ENCODE measurements around the gene CKAP2L. TPM values are rescaled to one million over a fixed set of nuclear protein-coding genes. Genes with fewer than 3 reads are reported as not detected.

The CKAP2L gene
- total RNA-seq, 3 donors from 2014 or later (not counting 1 experiment from before 2014, with no cell fraction given) = 1.2 to 3.4 (median 1.2) TPM

DNA sequence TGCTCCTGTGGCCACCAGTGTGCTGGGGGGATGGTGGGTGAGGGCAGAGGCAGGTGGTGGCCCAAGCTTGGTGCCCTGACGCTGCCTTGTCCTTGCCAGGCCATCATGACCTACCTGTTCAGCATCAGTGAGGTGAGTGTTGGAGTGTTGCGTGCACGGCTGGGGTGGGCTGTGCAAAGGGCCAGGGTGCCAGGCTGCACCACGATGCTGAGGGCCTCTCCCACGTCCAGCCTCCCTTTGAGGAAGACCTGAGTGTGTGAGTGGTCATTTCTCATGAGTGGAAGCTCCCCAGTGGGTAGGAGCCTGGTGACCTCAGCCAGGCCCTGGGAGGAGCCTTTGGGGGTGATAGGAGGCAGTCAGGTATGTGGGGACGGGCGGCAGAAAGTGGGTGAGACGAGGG is 40.4 kb downstream of the CKAP2L start:
- Mint-ChIP-seq H3K4me3 (no peak overlapping the region), H3K27ac (no peak overlapping the region), H3K36me3 (no peaks in the 10 kb centered on the region), H3K9me3 (no peaks in the 10 kb centered on the region), H3K4me1 (peaks cover 9 to 21% of the 10 kb centered on the region in 2 donors), H3K27me3 (ENCODE audit: low read depth in 2 of 2) (peaks cover 0 to 3% of the 10 kb centered on the region in 2 donors)
- DNase-seq (no peak), ATAC-seq (no peak)
- no peaks in the 10 kb centered on the region for H3K9me3 ChIP-seq (ENCODE audit: control insufficient read depth, insufficient read depth, low read length)
- H3K27me3 ChIP-seq (ENCODE audit: control insufficient read depth, insufficient read depth, low read length) = no peaks in the 10 kb centered on the region
- TF ChIP-seq, protein P1, sequence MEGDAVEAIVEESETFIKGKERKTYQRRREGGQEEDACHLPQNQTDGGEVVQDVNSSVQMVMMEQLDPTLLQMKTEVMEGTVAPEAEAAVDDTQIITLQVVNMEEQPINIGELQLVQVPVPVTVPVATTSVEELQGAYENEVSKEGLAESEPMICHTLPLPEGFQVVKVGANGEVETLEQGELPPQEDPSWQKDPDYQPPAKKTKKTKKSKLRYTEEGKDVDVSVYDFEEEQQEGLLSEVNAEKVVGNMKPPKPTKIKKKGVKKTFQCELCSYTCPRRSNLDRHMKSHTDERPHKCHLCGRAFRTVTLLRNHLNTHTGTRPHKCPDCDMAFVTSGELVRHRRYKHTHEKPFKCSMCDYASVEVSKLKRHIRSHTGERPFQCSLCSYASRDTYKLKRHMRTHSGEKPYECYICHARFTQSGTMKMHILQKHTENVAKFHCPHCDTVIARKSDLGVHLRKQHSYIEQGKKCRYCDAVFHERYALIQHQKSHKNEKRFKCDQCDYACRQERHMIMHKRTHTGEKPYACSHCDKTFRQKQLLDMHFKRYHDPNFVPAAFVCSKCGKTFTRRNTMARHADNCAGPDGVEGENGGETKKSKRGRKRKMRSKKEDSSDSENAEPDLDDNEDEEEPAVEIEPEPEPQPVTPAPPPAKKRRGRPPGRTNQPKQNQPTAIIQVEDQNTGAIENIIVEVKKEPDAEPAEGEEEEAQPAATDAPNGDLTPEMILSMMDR (IDR thresholded peaks at IDR 0.05) = no peak
- no peak overlapping the region for H3K4me3 ChIP-seq (ENCODE audit: low read length)
- 93% methylated on average over 8 of the region's 8 CpGs for WGBS (ENCODE audit: insufficient coverage)
- intact Hi-C loops (cut with micrococcal nuclease) = no loop called here
- H3K4me1 ChIP-seq (ENCODE audit: control insufficient read depth, insufficient read depth, low read length) = peaks cover 19% of the 10 kb centered on the region
- no peak overlapping the region for H3K27ac ChIP-seq (ENCODE audit: low read length)
- H3K36me3 ChIP-seq (ENCODE audit: control insufficient read depth, insufficient read depth, low read length) = no peaks in the 10 kb centered on the region

DNA sequence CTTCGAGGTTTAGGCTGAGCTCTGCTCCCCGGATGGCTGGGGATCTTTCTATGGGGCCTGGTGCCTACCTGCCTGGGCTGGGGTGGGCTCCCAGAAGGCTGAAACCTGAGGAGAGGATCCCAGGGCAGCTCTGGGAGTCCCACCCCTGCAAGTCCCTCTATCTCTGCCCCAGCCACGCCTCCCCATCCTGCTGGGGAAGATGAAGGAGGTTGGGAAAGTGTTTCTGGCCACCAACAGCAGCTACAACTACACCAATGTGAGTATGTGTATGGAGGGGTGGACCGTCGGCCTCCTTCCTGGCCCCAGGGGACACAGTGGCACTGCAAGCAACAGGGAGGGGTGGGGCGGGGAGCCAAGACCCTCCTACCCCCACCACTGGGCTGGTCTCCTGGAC is 40.9 kb downstream of the CKAP2L start:
- Mint-ChIP-seq H3K4me3 (no peak overlapping the region), H3K27ac (no peak overlapping the region), H3K36me3 (no peaks in the 10 kb centered on the region), H3K27me3 (ENCODE audit: low read depth in 2 of 2) (peaks cover 0 to 7% of the 10 kb centered on the region in 2 donors), H3K4me1 (peaks cover 9 to 21% of the 10 kb centered on the region in 2 donors), H3K9me3 (no peaks in the 10 kb centered on the region)
- H3K4me1 ChIP-seq (ENCODE audit: control insufficient read depth, insufficient read depth, low read length) = peaks cover 19% of the 10 kb centered on the region
- no peak overlapping the region for H3K27ac ChIP-seq (ENCODE audit: low read length)
- no peak for ATAC-seq
- WGBS (ENCODE audit: insufficient coverage) = 96% methylated on average over 3 of the region's 6 CpGs
- intact Hi-C loops (cut with micrococcal nuclease) = no loop called here
- no peaks in the 10 kb centered on the region for H3K27me3 ChIP-seq (ENCODE audit: control insufficient read depth, insufficient read depth, low read length)
- TF ChIP-seq, protein P1 (IDR thresholded peaks at IDR 0.05) = no peak
- no peaks in the 10 kb centered on the region for H3K9me3 ChIP-seq (ENCODE audit: control insufficient read depth, insufficient read depth, low read length)
- H3K36me3 ChIP-seq (ENCODE audit: control insufficient read depth, insufficient read depth, low read length) = no peaks in the 10 kb centered on the region
- no peak for DNase-seq
- H3K4me3 ChIP-seq (ENCODE audit: low read length) = no peak overlapping the region

DNA sequence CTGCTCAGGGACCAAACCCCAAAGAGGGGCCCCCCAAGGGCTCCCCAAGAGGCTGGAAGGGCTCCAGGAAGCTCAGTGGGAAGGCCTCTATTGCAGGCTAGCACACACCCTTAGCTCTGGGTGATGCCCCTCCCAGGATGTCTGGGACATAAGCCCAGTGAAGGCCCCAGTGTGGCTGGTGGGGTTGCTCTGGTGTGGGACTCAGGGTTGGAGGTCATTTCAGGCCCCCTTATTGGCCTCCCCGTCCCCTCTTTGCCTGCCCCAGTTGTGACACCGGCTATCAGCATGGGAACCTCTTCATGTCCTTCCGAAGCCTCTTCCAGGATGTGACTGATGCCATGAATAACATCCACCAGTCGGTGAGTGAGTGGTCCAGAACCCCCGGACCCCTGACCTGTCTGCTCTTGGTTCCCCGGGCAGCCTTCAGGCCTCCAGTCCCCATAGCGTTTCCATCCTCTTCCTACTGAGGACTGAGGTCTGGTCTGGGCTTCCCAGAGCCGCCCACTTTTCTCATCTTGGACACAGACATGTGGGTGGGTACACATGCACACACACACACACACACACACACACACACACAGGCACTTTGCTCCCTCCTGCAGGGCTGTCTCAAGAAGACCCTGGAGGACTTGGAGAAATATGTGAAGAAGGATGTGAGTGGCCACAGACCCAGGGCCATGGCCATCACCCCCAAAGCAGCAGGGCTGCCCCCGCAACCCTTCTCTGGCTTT is 41.4 kb downstream of the CKAP2L start:
- Mint-ChIP-seq H3K4me1 (peaks cover 9 to 21% of the 10 kb centered on the region in 2 donors), H3K27ac (no peak overlapping the region), H3K4me3 (no peak overlapping the region), H3K9me3 (no peaks in the 10 kb centered on the region), H3K27me3 (ENCODE audit: low read depth in 2 of 2) (peaks cover 0 to 7% of the 10 kb centered on the region in 2 donors), H3K36me3 (no peaks in the 10 kb centered on the region)
- TF ChIP-seq, protein P1 (IDR thresholded peaks at IDR 0.05) = no peak
- no peak overlapping the region for H3K4me3 ChIP-seq (ENCODE audit: low read length)
- ATAC-seq (no peak), DNase-seq (no peak)
- no peak overlapping the region for H3K27ac ChIP-seq (ENCODE audit: low read length)
- no peaks in the 10 kb centered on the region for H3K36me3 ChIP-seq (ENCODE audit: control insufficient read depth, insufficient read depth, low read length)
- H3K27me3 ChIP-seq (ENCODE audit: control insufficient read depth, insufficient read depth, low read length) = no peaks in the 10 kb centered on the region
- intact Hi-C loops (cut with micrococcal nuclease) = no loop called here
- H3K4me1 ChIP-seq (ENCODE audit: control insufficient read depth, insufficient read depth, low read length) = peaks cover 19% of the 10 kb centered on the region
- WGBS (ENCODE audit: insufficient coverage) = 96% methylated on average over 9 of the region's 9 CpGs
- H3K9me3 ChIP-seq (ENCODE audit: control insufficient read depth, insufficient read depth, low read length) = no peaks in the 10 kb centered on the region

Measured in natural killer cell (primary cell).